Naive thymus-derived CD4-positive, alpha-beta T cell (primary cell): ENCODE measurements around the gene PARD3B. TPM values are rescaled to one million over a fixed set of nuclear protein-coding genes. Genes with fewer than 3 reads are reported as not detected.

Experiments
- ATAC-seq: fragments of 150-1000 bp; cut with Tn5 transposase; 2 replicates; pipeline ENCODE4 v1.10.0; 2021; ENCODE audit warnings: mild to moderate bottlenecking, moderate library complexity
- CTCF ChIA-PET: fragments of 350-600 bp; sonication (Branson Sonifier 250); formaldehyde crosslinking; loops from one replicate; lab custom pipeline; 2021; ENCODE audit warnings: antibody characterized with exemption; lab: Charles Lee
- POLR2A ChIA-PET: fragments of 350-600 bp; sonication (Branson Sonifier 250); formaldehyde crosslinking; loops from one replicate; lab custom pipeline; 2021; ENCODE audit warnings: antibody characterized with exemption, inconsistent platforms; lab: Charles Lee
- DNase-seq, 9 donors: peaks; one replicate each; pipeline versions ENCODE4 v3.0.0 to v3.0.0-alpha.2; 2020 to 2022; ENCODE audit warnings: mixed read lengths in 1 of 9
- H3K27ac ChIP-seq: one replicate; pipeline ENCODE4 v1.7.0; 2013; ENCODE audit warnings: mild to moderate bottlenecking, low read depth, low read length, moderate library complexity
- H3K27me3 ChIP-seq, 2 donors: one replicate each; pipeline ENCODE4 v1.7.0; 2013; ENCODE audit warnings: low read length in 2 of 2, mild to moderate bottlenecking in 2 of 2, moderate library complexity in 2 of 2; ENCODE audit not compliant: control insufficient read depth in 2 of 2, insufficient read depth in 2 of 2
- H3K36me3 ChIP-seq, 3 experiments: 1 replicate in 2 of 3; 2 replicates in 1 of 3; pipeline ENCODE4 v1.7.0; 2013; ENCODE audit warnings: low read length in 3 of 3, mild to moderate bottlenecking in 3 of 3, moderate library complexity in 1 of 3; ENCODE audit not compliant: insufficient read depth in 3 of 3, control insufficient read depth in 2 of 3
- H3K4me1 ChIP-seq, 2 donors: one replicate each; pipeline ENCODE4 v1.7.0; 2013; ENCODE audit warnings: low read length in 2 of 2, mild to moderate bottlenecking in 2 of 2, moderate library complexity in 1 of 2; ENCODE audit not compliant: control insufficient read depth in 2 of 2, insufficient read depth in 2 of 2
- H3K4me3 ChIP-seq: 2 replicates; pipeline ENCODE4 v1.7.0; 2013; ENCODE audit warnings: mild to moderate bottlenecking, low read length
- H3K9me3 ChIP-seq, 3 experiments: 1 replicate in 2 of 3; 2 replicates in 1 of 3; pipeline ENCODE4 v1.7.0; 2013; ENCODE audit warnings: low read length in 3 of 3; ENCODE audit not compliant: control insufficient read depth in 2 of 3
- H3K27ac Mint-ChIP-seq, 9 donors: one replicate each; pipeline ENCODE4 v1.8.0; 2020 to 2022; ENCODE audit warnings: mixed read lengths in 9 of 9, mild to moderate bottlenecking in 8 of 9, moderate library complexity in 5 of 9, inconsistent platforms in 2 of 9
- H3K27me3 Mint-ChIP-seq, 5 donors: one replicate each; pipeline ENCODE4 v1.8.0; 2021 to 2022; ENCODE audit warnings: mixed read lengths in 5 of 5, mild to moderate bottlenecking in 1 of 5
- H3K36me3 Mint-ChIP-seq, 5 donors: one replicate each; pipeline ENCODE4 v1.8.0; 2020 to 2022; ENCODE audit warnings: mixed read lengths in 5 of 5, mild to moderate bottlenecking in 3 of 5, inconsistent platforms in 1 of 5
- H3K4me1 Mint-ChIP-seq, 7 donors: one replicate each; pipeline ENCODE4 v1.8.0; 2020 to 2022; ENCODE audit warnings: mixed read lengths in 7 of 7, mild to moderate bottlenecking in 3 of 7, inconsistent platforms in 1 of 7
- H3K4me3 Mint-ChIP-seq, 10 donors: one replicate each; pipeline ENCODE4 v1.8.0; 2020 to 2022; ENCODE audit warnings: mild to moderate bottlenecking in 10 of 10, mixed read lengths in 10 of 10, moderate library complexity in 6 of 10, inconsistent platforms in 2 of 10
- H3K9me3 Mint-ChIP-seq, 11 donors: one replicate each; pipeline ENCODE4 v1.8.0; 2020 to 2022; ENCODE audit warnings: mixed read lengths in 11 of 11, mild to moderate bottlenecking in 4 of 11, inconsistent platforms in 1 of 11, moderate library complexity in 1 of 11
- intact Hi-C, 2 donors: fragments of 100-400 bp; cut with micrococcal nuclease; formaldehyde crosslinking; loops; one replicate each; pipeline ENCODE4 v1.15.1; 2023
- polyA plus RNA-seq, 2 donors: library from polyadenylated mRNA; unstranded; fragments of 300-500 nt; fragmentation: Illumina TruSeq; gene quantifications; one replicate each; pipeline ENCODE4 v1.2.3, GENCODE V29; 2021
- total RNA-seq, 6 experiments: library from RNA in 5 of 6; stranded (reverse) in 5 of 6; gene quantifications; 1 replicate in 5 of 6; 2 replicates in 1 of 6; pipeline ENCODE4 v1.2.3 and lab custom pipeline; 2021 to 2026

The PARD3B gene
- total and polyA plus RNA-seq, 7 experiments from 2014 or later: 0.22 to 4.0 (median 0.87) TPM

DNA sequence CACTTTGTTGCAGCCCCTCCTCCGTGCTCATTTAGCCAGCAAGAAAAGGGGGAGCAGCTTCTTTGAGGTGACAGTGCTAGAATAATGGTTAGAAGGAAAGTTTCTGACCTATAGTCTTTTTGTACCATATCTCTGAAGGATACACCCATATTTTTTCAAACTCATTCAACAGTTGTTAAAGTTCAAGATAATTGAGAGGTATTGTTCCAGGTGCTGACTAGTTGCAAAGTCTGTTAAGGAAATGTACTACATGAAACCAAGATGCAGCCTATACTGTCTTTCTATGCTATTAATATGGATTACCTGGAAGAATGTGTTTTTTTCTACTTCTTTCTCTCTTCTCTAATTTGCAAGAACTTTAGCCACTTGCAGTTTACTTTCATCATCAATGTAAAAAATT is 495.0 kb downstream of the PARD3B start:
- ATAC-seq: no peak
- H3K27ac Mint-ChIP-seq: peak overlapping the region in 1 of 9 donors; percentile 25
- no peaks in the 10 kb centered on the region for H3K4me1 ChIP-seq
- ChIA-PET CTCF (no interaction called here), POLR2A (no interaction called here)
- H3K27me3 ChIP-seq: no peaks in the 10 kb centered on the region
- no peak overlapping the region for H3K4me3 Mint-ChIP-seq
- H3K27me3 Mint-ChIP-seq: peaks cover 0 to 18% (median 0%) of the 10 kb centered on the region in 5 donors
- no peaks in the 10 kb centered on the region for H3K36me3 ChIP-seq
- peaks cover 0 to 6% (median 4%) of the 10 kb centered on the region in 11 donors for H3K9me3 Mint-ChIP-seq
- DNase-seq: no peak
- no peak overlapping the region for H3K27ac ChIP-seq
- intact Hi-C loops: loop anchor here in 1 of 2 donors (2.0 kb wide), 1 partner anchor 14 kb away; no protein-coding TSS in a partner anchor
- H3K36me3 Mint-ChIP-seq: peaks cover 0 to 9% (median 0%) of the 10 kb centered on the region in 5 donors
- H3K9me3 ChIP-seq: no peaks in the 10 kb centered on the region
- H3K4me1 Mint-ChIP-seq: peaks cover 0 to 31% (median 16%) of the 10 kb centered on the region in 7 donors
- H3K4me3 ChIP-seq: no peak overlapping the region

DNA sequence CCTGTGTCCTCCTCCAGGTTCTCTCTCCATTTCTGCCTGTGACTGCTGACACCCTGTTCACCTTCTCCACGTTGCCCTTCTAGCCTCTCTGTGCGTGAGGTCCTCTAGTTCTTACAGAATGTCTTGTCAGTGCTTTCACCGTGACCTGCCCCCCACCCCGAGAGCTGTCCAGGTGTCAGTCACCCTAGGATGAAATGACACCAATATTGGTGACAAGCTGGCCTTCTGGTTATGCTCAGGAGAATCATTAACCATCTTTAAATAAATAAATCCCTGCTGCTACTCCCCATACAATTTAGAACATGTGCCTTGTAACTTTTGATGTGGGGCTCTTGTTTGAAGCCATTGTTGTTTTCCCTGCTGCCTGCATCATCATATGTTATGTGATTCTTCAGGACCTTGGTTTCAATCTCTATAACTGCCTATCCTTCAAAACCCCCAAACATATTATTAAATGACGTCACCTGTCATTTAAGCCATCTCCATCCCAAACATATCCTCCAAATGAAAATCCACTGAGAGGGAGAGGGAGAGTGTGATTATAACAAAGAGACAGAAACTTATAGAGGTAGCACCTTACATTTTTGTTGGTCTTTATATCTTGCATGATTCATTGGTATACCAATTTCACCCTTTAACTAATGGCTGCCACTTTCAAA is 496.3 kb downstream of the PARD3B start:
- Mint-ChIP-seq H3K36me3 (peaks cover 0 to 9% (median 0%) of the 10 kb centered on the region in 5 donors), H3K27me3 (peaks cover 0 to 18% (median 0%) of the 10 kb centered on the region in 5 donors), H3K27ac (peak overlapping the region in 5 of 9 donors; percentile 5 to 60 (median 24)), H3K9me3 (peaks cover 0 to 6% (median 4%) of the 10 kb centered on the region in 11 donors), H3K4me3 (no peak overlapping the region), H3K4me1 (peaks cover 0 to 33% (median 14%) of the 10 kb centered on the region in 7 donors)
- CTCF ChIA-PET: no interaction called here
- POLR2A ChIA-PET: no interaction called here
- no peaks in the 10 kb centered on the region for H3K9me3 ChIP-seq
- H3K4me3 ChIP-seq: no peak overlapping the region
- no peaks in the 10 kb centered on the region for H3K27me3 ChIP-seq
- no peaks in the 10 kb centered on the region for H3K4me1 ChIP-seq
- DNase-seq (no peak), ATAC-seq (no peak)
- intact Hi-C loops: loop anchor here in 1 of 2 donors (1.0 to 2.0 kb wide), 2 partner anchors 9 to 15 kb away; no protein-coding TSS in a partner anchor
- no peak overlapping the region for H3K27ac ChIP-seq
- no peaks in the 10 kb centered on the region for H3K36me3 ChIP-seq

DNA sequence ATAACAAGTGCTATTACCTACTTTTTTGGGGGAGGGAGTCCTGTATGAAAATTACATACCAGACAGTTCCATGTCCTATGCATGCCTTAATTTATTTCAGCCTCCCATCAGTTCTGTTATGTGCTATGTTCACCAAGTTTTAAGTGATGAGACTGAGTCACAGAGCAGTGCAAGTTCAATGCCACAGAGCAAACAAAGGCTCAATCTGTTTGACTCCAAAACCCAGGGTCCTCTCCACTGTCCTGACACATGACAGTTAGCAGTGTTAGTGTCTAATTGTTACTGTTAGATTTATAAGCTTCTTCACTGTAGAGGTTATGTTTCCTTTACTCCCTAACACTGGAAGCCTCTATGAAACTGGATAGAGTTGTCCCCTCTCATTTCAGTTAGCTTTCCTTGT is 498.0 kb downstream of the PARD3B start:
- no peaks in the 10 kb centered on the region for H3K36me3 ChIP-seq
- intact Hi-C loops: no loop called here
- ChIA-PET POLR2A (interaction anchor here (0.6 kb wide), 1 partner anchor 77 kb away, joined by 3 read pairs; no protein-coding TSS in a partner anchor), CTCF (no interaction called here)
- H3K4me3 Mint-ChIP-seq: no peak overlapping the region
- DNase-seq (no peak), ATAC-seq (no peak)
- no peaks in the 10 kb centered on the region for H3K4me1 ChIP-seq
- H3K27me3 Mint-ChIP-seq: peaks cover 0 to 18% (median 0%) of the 10 kb centered on the region in 5 donors
- peaks cover 0 to 18% (median 0%) of the 10 kb centered on the region in 5 donors for H3K36me3 Mint-ChIP-seq
- no peak overlapping the region for H3K27ac Mint-ChIP-seq
- no peaks in the 10 kb centered on the region for H3K9me3 ChIP-seq
- H3K27me3 ChIP-seq: no peaks in the 10 kb centered on the region
- peaks cover 0 to 39% (median 14%) of the 10 kb centered on the region in 7 donors for H3K4me1 Mint-ChIP-seq
- H3K27ac ChIP-seq: no peak overlapping the region
- no peak overlapping the region for H3K4me3 ChIP-seq
- H3K9me3 Mint-ChIP-seq: peaks cover 0 to 11% (median 4%) of the 10 kb centered on the region in 11 donors

DNA sequence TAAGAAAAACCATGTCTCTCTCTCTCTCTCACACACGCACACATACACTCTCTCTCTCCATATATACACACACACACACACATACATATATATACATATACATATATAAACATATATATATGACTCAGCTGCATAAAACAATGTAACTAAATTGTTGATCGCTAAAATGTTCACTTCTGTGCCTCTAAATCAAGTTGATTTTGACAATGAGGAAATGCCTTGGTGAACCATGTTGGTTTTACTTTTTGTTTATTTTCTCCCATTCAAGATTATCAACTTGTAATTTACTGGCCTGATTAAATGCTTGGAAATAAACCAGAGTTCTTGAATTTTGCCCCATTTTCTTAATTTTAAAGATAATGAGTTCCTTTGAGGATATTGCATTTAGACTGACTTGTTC is 500.4 kb downstream of the PARD3B start:
- intact Hi-C loops: no loop called here
- Mint-ChIP-seq H3K27me3 (peaks cover 0 to 9% (median 0%) of the 10 kb centered on the region in 5 donors), H3K9me3 (peaks cover 4 to 25% (median 14%) of the 10 kb centered on the region in 11 donors), H3K36me3 (peaks cover 0 to 34% (median 10%) of the 10 kb centered on the region in 5 donors), H3K27ac (no peak overlapping the region), H3K4me3 (no peak overlapping the region), H3K4me1 (peaks cover 0 to 30% (median 9%) of the 10 kb centered on the region in 7 donors)
- POLR2A ChIA-PET: no interaction called here
- no peak overlapping the region for H3K4me3 ChIP-seq
- ATAC-seq (no peak), DNase-seq (no peak)
- no peak overlapping the region for H3K27ac ChIP-seq
- no peaks in the 10 kb centered on the region for H3K27me3 ChIP-seq
- H3K36me3 ChIP-seq: no peaks in the 10 kb centered on the region
- peaks cover 0 to 4% (median 0%) of the 10 kb centered on the region in 3 experiments for H3K9me3 ChIP-seq
- H3K4me1 ChIP-seq: no peaks in the 10 kb centered on the region
- CTCF ChIA-PET: no interaction called here

DNA sequence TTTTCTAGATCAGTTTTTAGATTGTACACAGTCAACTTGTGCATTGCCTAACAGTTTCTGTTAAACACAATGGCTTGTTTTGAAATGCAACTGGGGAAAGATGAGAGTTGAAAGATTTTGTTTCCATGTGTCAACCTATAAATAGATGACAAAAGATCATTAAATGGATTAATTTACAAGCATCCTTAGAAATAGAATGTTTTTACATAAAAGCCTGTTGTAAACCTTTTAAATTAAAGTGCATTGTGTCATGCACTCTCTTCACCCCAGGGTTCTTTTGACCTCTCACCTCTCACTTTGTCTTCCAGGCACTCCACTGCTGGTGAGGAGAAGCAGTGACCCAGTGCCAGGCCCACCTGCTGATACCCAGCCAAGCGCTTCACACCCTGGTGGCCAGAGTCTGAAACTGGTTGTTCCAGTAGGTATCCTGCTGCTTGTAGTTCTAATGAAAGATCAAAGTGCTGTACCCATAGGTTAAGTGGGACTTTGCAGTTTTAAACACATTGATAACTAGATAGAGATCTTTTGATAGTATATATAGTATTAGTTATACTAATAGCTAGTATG is 502.1 kb downstream of the PARD3B start:
- peaks cover 0 to 34% (median 10%) of the 10 kb centered on the region in 5 donors for H3K36me3 Mint-ChIP-seq
- H3K4me1 Mint-ChIP-seq: peaks cover 0 to 23% (median 11%) of the 10 kb centered on the region in 7 donors
- no peak for ATAC-seq
- Histone ChIP-seq H3K27me3 (no peaks in the 10 kb centered on the region), H3K36me3 (no peaks in the 10 kb centered on the region), H3K4me3 (no peak overlapping the region), H3K9me3 (peaks cover 0 to 4% (median 0%) of the 10 kb centered on the region in 3 experiments), H3K27ac (no peak overlapping the region), H3K4me1 (no peaks in the 10 kb centered on the region)
- POLR2A ChIA-PET: interaction anchor here (1.3 kb wide), 1 partner anchor 50 kb away, joined by 4 read pairs; no protein-coding TSS in a partner anchor
- H3K9me3 Mint-ChIP-seq: peaks cover 4 to 25% (median 14%) of the 10 kb centered on the region in 11 donors
- no peak overlapping the region for H3K27ac Mint-ChIP-seq
- no peaks in the 10 kb centered on the region for H3K27me3 Mint-ChIP-seq
- no peak for DNase-seq
- intact Hi-C loops: no loop called here
- no peak overlapping the region for H3K4me3 Mint-ChIP-seq
- CTCF ChIA-PET: interaction anchor here (0.8 kb wide), 1 partner anchor 175 kb away, joined by 4 read pairs; no protein-coding TSS in a partner anchor

DNA sequence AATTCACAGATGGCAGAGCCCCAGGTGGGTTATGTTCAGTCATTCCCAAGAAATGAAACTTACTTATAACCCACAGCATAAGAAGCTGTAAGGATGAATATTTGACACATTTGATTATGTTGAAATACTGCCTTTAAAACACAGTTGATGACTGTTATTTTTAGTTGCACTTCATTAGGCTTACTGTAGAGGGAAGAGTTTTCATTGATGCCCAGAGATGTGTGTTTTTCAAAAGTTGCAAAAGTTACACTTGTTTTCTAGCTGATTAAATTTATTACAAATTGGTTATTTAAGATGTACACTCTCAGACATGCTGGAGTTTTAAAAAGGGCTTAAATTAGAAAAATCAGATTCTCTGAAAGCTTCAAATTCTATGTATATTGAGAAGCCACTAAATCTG is 506.1 kb downstream of the PARD3B start:
- Histone ChIP-seq H3K36me3 (no peaks in the 10 kb centered on the region), H3K27ac (no peak overlapping the region), H3K4me1 (no peaks in the 10 kb centered on the region), H3K27me3 (no peaks in the 10 kb centered on the region), H3K9me3 (peaks cover 0 to 4% (median 0%) of the 10 kb centered on the region in 3 experiments), H3K4me3 (no peak overlapping the region)
- peaks cover 0 to 33% (median 8%) of the 10 kb centered on the region in 5 donors for H3K36me3 Mint-ChIP-seq
- intact Hi-C loops: loop anchor here (1.0 to 10.0 kb wide), 5 partner anchors 25 to 623 kb away; no protein-coding TSS in a partner anchor
- H3K4me3 Mint-ChIP-seq: no peak overlapping the region
- H3K9me3 Mint-ChIP-seq: peaks cover 3 to 22% (median 12%) of the 10 kb centered on the region in 11 donors
- ChIA-PET POLR2A (interaction anchor here (0.6 to 1.5 kb wide), 3 partner anchors 28 to 1337 kb away, joined by 3 read pairs; no protein-coding TSS in a partner anchor), CTCF (interaction anchor here (0.6 to 1.6 kb wide), 6 partner anchors 24 to 624 kb away, joined by 3 to 7 read pairs (median 4); no protein-coding TSS in a partner anchor)
- ATAC-seq (no peak), DNase-seq (peak in 4 of 9 donors; percentile 18 to 21 (median 19))
- H3K4me1 Mint-ChIP-seq: peaks cover 2 to 41% (median 32%) of the 10 kb centered on the region in 7 donors
- H3K27ac Mint-ChIP-seq: no peak overlapping the region
- no peaks in the 10 kb centered on the region for H3K27me3 Mint-ChIP-seq
